ENCODE measurements around the gene C9orf72. TPM values are rescaled to one million over a fixed set of nuclear protein-coding genes. Genes with fewer than 3 reads are reported as not detected.

C9orf72 gene
- total and polyA plus RNA-seq, 9 of the 15 experiments (the other 6 are each of a cell fraction or from before 2014, with no cell fraction given), result 2.3 to 7.3 (median 4.1) TPM

GRCh38 chr9:27518809-27519208 is 54.5 kb downstream of the C9orf72 start:
- WGBS (ENCODE audit: insufficient coverage, low coverage, missing lambda C conversion rate), result 87% methylated on average over 3 of the region's 4 CpGs
- ChIA-PET POLR2A (no interaction called here), CTCF (ENCODE audit: low intra/inter-chr PET ratio) (no interaction called here)
- BruUV-seq (replicated peaks), result no TSS peak
- Histone ChIP-seq H3K36me3 (ENCODE audit: control insufficient read depth, insufficient read depth, low read length) (0 out of 3 replicates have a peak, but pooled peaks cover 3% of the 10 kb centered on the region), H3K4me1 (replicated peaks in 1 of 2; ENCODE audit: control insufficient read depth in 2 of 2, insufficient read depth in 2 of 2, low read length in 2 of 2) (no peaks in the 10 kb centered on the region; a peak in 2 of 5 replicates), H4K20me1 (replicated peaks; ENCODE audit: control insufficient read depth, insufficient read depth, low read length) (no peaks in the 10 kb centered on the region), H3K4me2 (ENCODE audit: insufficient read depth, low read length) (no peak overlapping the region), H3K9ac (ENCODE audit: insufficient read depth in 1 of 2, low read depth in 2 of 2, low read length in 2 of 2) (no peak overlapping the region), H3K9me3 (replicated peaks; ENCODE audit: control insufficient read depth, insufficient read depth, low read depth, low read length) (no peaks in the 10 kb centered on the region), H3K4me3 (no peak overlapping the region), H2AFZ (ENCODE audit: low read depth, low read length) (no peak overlapping the region), H3K79me2 (ENCODE audit: control insufficient read depth, insufficient read depth, low read length) (peaks cover 90% of the 10 kb centered on the region), H3K27ac (ENCODE audit: extremely low read depth, low read depth, low read length) (no peak overlapping the region), H3K9me1 (ENCODE audit: control insufficient read depth, insufficient read depth, low read length) (no peaks in the 10 kb centered on the region), H3K27me3 (ENCODE audit: control insufficient read depth in 2 of 2, insufficient read depth in 2 of 2, low read length in 2 of 2) (no peaks in the 10 kb centered on the region)
- in situ Hi-C loops (cut with MboI) (no loop called here), intact Hi-C loops (cut with micrococcal nuclease) (no loop called here)
- ATAC-seq (no peak), DNase-seq (ENCODE audit: extremely low read depth in 1 of 4, low spot score in 3 of 4) (no peak), FAIRE-seq (no peak)
- TF ChIP-seq ZNF395 (CRISPR knock-in tag; IDR thresholded peaks at IDR 0.05) (no peak), MCM5 (IDR thresholded peaks at IDR 0.05; ENCODE audit: low read depth) (no peak), EHMT2 (IDR thresholded peaks at IDR 0.05) (no peak), ZNF133 (CRISPR knock-in tag; IDR thresholded peaks at IDR 0.05) (no peak), BRF2 (IDR thresholded peaks at IDR 0.05; ENCODE audit: borderline replicate concordance, insufficient read depth, insufficient read length) (no peak), E2F4 (CRISPR knock-in tag; IDR thresholded peaks at IDR 0.05; ENCODE audit: low read depth) (no peak), ILK (tag; IDR thresholded peaks at IDR 0.05; ENCODE audit: borderline replicate concordance, low read depth) (no peak), U2AF2 (optimal IDR thresholded peaks at IDR 0.05; ENCODE audit: low read depth, low read length) (no peak), POLR2H (tag; IDR thresholded peaks at IDR 0.05; ENCODE audit: low read depth) (no peak), CBX1 (IDR thresholded peaks at IDR 0.05; ENCODE audit: low read depth) (no peak), NBN (IDR thresholded peaks at IDR 0.05; ENCODE audit: low read depth) (no peak), FOXP4 (CRISPR knock-in tag; IDR thresholded peaks at IDR 0.05; ENCODE audit: borderline replicate concordance) (no peak), PRMT5 (CRISPR knock-in tag; IDR thresholded peaks at IDR 0.05) (no peak)

Data from K562 (cell line).